ENCODE data around the gene CDH13. TPM values are rescaled to one million over a fixed set of nuclear protein-coding genes. Genes with fewer than 3 reads are reported as not detected.

The CDH13 gene
- total and polyA plus RNA-seq, 2 of the 8 experiments (the other 6 are each of a cell fraction or from before 2014, with no cell fraction given): 2.3 to 2.4 TPM

DNA sequence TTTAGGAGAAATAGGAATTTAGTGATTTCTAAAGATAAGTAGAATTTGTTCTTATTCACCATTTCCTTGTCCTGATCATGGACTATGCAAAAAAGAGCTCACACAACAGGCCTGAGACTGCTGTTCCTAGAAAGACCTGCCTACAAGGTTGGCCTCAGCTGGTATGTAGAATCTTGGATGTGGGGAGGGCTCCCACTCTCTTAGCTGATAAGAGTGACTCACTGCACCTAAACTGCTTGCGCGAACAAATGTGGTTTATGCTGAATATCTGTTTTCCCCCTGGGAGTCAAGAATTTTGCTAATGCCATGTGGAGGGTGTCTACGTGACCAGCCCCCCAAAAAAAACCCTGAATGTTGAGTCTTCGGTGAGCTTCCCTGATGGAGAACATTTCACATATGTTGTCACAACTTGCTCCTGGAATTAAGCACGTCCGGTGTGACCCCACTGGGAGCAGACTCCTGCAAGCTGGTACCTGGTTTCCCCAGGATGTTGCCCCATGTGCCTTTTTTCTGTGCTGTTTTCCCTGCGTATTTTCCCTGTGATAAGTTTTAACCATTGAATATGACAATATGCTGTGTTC, 1112.2 kb downstream of the CDH13 start (continued):
- TF ChIP-seq HDAC2 (IDR thresholded peaks at IDR 0.05; ENCODE audit: borderline replicate concordance in 1 of 2, low read depth in 2 of 2, low read length in 2 of 2) (no peak), SP4 (IDR thresholded peaks at IDR 0.05; ENCODE audit: low read length) (no peak), KDM5A (IDR thresholded peaks at IDR 0.05; ENCODE audit: low read length) (no peak), EGR1 (IDR thresholded peaks at IDR 0.05; ENCODE audit: borderline replicate concordance, low read depth, low read length) (no peak), CTBP2 (IDR thresholded peaks at IDR 0.05; ENCODE audit: borderline replicate concordance, insufficient read depth, insufficient read length, low read length) (no peak)
